ENCODE data around the gene RASGRF2. TPM values are rescaled to one million over a fixed set of nuclear protein-coding genes. Genes with fewer than 3 reads are reported as not detected.

RASGRF2 gene
- total RNA-seq, 1 experiment from 2014 or later = 9.1 TPM

DNA sequence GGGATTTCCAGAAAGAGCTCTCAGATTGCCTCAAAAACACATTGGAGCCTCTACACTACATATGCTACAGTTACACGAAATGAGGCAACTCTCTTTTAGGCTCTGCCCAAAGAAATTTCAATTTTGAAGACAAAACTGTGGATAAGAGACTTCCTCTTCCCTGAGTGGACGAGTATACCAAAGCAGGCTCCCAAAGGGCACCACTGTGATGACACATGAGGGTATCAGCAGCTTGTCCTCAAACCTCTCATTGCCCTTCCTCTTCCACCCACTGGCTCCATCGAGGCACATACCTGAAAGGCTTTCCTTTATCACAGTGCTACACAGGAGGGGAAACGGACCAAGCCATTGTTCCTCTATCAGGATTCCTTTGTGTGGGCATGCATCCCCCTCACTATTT is 284.3 kb downstream of the RASGRF2 start:
- ChIA-PET CTCF (no interaction called here), POLR2A (ENCODE audit: low non-redundant PET) (no interaction called here)
- Histone ChIP-seq H3K9me3 (ENCODE audit: low read depth, low read length, poor library complexity, severe bottlenecking) (no peaks in the 10 kb centered on the region), H3K4me1 (ENCODE audit: insufficient read depth, low read length, poor library complexity, severe bottlenecking) (no peaks in the 10 kb centered on the region), H3K4me3 (ENCODE audit: low read depth, low read length, poor library complexity, severe bottlenecking) (no peak overlapping the region), H3K27me3 (replicated peaks; ENCODE audit: insufficient read depth, low read depth, low read length, poor library complexity) (no peaks in the 10 kb centered on the region), H3K27ac (ENCODE audit: low read depth, low read length, poor library complexity, severe bottlenecking) (no peak overlapping the region), H3K36me3 (ENCODE audit: insufficient read depth, low read length, poor library complexity, severe bottlenecking) (no peaks in the 10 kb centered on the region)
- BruUV-seq (replicated peaks) = no TSS peak
- DNase-seq (ENCODE audit: low spot score) = no peak
- TF ChIP-seq, protein P1, sequence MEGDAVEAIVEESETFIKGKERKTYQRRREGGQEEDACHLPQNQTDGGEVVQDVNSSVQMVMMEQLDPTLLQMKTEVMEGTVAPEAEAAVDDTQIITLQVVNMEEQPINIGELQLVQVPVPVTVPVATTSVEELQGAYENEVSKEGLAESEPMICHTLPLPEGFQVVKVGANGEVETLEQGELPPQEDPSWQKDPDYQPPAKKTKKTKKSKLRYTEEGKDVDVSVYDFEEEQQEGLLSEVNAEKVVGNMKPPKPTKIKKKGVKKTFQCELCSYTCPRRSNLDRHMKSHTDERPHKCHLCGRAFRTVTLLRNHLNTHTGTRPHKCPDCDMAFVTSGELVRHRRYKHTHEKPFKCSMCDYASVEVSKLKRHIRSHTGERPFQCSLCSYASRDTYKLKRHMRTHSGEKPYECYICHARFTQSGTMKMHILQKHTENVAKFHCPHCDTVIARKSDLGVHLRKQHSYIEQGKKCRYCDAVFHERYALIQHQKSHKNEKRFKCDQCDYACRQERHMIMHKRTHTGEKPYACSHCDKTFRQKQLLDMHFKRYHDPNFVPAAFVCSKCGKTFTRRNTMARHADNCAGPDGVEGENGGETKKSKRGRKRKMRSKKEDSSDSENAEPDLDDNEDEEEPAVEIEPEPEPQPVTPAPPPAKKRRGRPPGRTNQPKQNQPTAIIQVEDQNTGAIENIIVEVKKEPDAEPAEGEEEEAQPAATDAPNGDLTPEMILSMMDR (conservative IDR thresholded peaks at IDR 0.05; ENCODE audit: low read depth, low read length) = no peak
- TF ChIP-seq EZH2 (IDR thresholded peaks at IDR 0.05; ENCODE audit: borderline replicate concordance, low read depth, low read length, poor library complexity, severe bottlenecking) = no peak
- intact Hi-C loops (cut with micrococcal nuclease; ENCODE audit: unreplicated experiment) = no loop called here

DNA sequence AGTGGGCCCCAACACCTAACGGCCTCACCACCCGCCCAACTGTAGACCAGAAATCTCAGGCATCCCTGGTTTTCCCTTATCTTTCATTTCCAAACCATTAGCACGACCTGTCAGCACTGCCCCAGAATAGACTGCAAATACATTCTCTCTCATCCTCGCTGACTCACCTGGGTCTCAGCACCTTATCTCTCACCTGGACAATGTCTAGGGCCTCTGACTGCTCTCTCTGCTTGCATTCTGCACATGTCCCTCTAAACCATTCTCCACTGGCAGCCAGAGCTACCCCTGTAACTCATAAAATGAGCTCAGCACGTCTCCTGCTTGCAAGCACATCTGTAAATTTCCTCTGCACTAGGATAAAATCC is 285.7 kb downstream of the RASGRF2 start:
- Histone ChIP-seq H3K36me3 (ENCODE audit: insufficient read depth, low read length, poor library complexity, severe bottlenecking) (no peaks in the 10 kb centered on the region), H3K4me3 (ENCODE audit: low read depth, low read length, poor library complexity, severe bottlenecking) (no peak overlapping the region), H3K4me1 (ENCODE audit: insufficient read depth, low read length, poor library complexity, severe bottlenecking) (no peaks in the 10 kb centered on the region), H3K27ac (ENCODE audit: low read depth, low read length, poor library complexity, severe bottlenecking) (no peak overlapping the region), H3K9me3 (ENCODE audit: low read depth, low read length, poor library complexity, severe bottlenecking) (no peaks in the 10 kb centered on the region), H3K27me3 (replicated peaks; ENCODE audit: insufficient read depth, low read depth, low read length, poor library complexity) (no peaks in the 10 kb centered on the region)
- TF ChIP-seq, protein P1 (conservative IDR thresholded peaks at IDR 0.05; ENCODE audit: low read depth, low read length) = no peak
- no peak for TF ChIP-seq EZH2 (IDR thresholded peaks at IDR 0.05; ENCODE audit: borderline replicate concordance, low read depth, low read length, poor library complexity, severe bottlenecking)
- intact Hi-C loops (cut with micrococcal nuclease; ENCODE audit: unreplicated experiment) = no loop called here
- POLR2A ChIA-PET (ENCODE audit: low non-redundant PET) = interaction anchor here (0.7 kb wide), 1 partner anchor 229 kb away, joined by 3 read pairs; no protein-coding TSS in a partner anchor
- CTCF ChIA-PET = no interaction called here
- DNase-seq (ENCODE audit: low spot score) = no peak
- BruUV-seq (replicated peaks) = no TSS peak

DNA sequence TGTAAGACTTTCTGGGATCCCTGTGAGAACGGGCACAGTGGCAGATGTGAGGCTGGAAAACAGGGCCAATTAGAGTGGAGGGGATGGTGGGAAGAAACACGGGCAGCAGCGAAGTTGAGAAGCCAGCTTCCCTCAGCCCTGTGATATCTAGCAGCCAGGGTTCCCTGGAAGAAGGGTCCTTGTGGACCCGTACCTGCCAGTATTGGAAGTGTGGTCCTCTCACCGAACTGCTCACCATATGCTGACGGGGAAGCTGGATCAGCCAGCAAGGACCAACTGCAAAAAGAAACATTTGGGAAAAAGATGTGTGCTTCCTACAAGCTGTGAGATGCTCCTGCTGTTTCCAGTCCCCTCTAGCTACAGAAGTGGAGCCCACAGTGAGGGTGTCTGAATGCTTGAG is 286.5 kb downstream of the RASGRF2 start:
- no peak for TF ChIP-seq EZH2 (IDR thresholded peaks at IDR 0.05; ENCODE audit: borderline replicate concordance, low read depth, low read length, poor library complexity, severe bottlenecking)
- TF ChIP-seq, protein P1 (conservative IDR thresholded peaks at IDR 0.05; ENCODE audit: low read depth, low read length) = no peak
- Histone ChIP-seq H3K9me3 (ENCODE audit: low read depth, low read length, poor library complexity, severe bottlenecking) (no peaks in the 10 kb centered on the region), H3K27ac (ENCODE audit: low read depth, low read length, poor library complexity, severe bottlenecking) (no peak overlapping the region), H3K36me3 (ENCODE audit: insufficient read depth, low read length, poor library complexity, severe bottlenecking) (no peaks in the 10 kb centered on the region), H3K27me3 (replicated peaks; ENCODE audit: insufficient read depth, low read depth, low read length, poor library complexity) (no peaks in the 10 kb centered on the region), H3K4me1 (ENCODE audit: insufficient read depth, low read length, poor library complexity, severe bottlenecking) (no peaks in the 10 kb centered on the region), H3K4me3 (ENCODE audit: low read depth, low read length, poor library complexity, severe bottlenecking) (no peak overlapping the region)
- no TSS peak for BruUV-seq (replicated peaks)
- no peak for DNase-seq (ENCODE audit: low spot score)
- intact Hi-C loops (cut with micrococcal nuclease; ENCODE audit: unreplicated experiment) = no loop called here
- ChIA-PET CTCF (no interaction called here), POLR2A (ENCODE audit: low non-redundant PET) (interaction anchor here (0.6 kb wide), 1 partner anchor 24 kb away, joined by 19 read pairs; no protein-coding TSS in a partner anchor)

Data from A673 (cell line).